GM21381 (cell line): ENCODE measurements around the gene RFTN1.
"Not testable (repeated sequence)": the region's sequence is repeated elsewhere in the genome, so short reads cannot be mapped to it uniquely, and the experiment has no call there.

Experiments used
- ATAC-seq: cut with Tn5 transposase; IDR thresholded peaks from one replicate; pipeline ENCODE4 v1.9.1; 2021; ENCODE audit warnings: mild to moderate bottlenecking, moderate library complexity; ENCODE audit not compliant: unreplicated experiment

RFTN1 gene

DNA sequence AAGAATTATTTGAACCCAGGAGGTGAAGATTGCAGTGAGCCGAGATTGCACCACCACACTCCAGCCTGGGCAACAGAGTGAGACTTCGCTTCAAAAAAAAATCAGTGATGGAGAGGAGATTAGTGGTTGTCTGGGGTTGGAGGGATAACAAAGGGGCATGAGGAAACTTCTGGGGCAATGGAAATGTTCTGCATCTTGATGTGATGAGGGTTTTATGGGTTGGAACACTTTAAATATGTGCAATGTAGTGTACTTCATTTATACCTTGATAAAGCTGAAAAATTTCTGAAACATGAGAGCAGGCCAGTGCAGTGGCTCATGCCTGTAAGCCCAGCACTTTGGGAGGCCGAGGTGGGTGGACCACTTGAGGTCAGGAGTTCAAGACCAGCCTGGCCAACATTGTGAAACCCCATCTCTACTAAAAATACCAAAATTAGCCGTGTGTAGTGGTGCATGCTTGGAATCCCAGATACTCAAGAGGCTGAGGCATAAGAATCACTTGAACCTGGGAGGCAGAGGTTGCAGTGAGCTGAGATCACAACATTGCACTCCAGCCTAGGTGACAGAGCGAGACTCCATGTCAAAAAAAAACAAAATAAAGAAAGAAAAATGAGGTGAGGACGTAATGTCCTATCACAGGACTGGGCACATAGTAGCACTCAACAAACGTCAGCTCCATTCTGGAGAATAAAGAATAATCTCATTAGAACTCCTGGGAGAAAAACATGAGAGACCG, 24.0 kb downstream of the RFTN1 start:
- ATAC-seq = not testable (repeated sequence)

DNA sequence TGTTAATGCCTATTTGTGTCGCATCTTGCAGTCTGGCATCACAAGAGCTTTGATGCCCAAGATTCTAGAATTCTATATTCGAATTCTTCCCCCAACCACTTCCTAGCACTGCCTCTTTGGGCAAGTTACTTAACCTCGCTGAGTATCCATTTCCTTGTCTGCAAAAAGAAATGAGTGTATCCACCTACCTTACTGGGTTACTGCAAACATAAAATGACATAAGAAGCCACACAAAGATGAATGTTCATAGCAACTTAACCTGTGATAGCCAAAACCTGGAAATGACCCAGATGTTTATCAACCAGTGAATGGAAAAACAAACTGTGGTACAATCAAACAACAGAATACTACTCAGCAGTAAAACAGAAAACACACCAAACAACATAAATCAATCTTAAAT, 24.9 kb downstream of the RFTN1 start:
- no peak for ATAC-seq

DNA sequence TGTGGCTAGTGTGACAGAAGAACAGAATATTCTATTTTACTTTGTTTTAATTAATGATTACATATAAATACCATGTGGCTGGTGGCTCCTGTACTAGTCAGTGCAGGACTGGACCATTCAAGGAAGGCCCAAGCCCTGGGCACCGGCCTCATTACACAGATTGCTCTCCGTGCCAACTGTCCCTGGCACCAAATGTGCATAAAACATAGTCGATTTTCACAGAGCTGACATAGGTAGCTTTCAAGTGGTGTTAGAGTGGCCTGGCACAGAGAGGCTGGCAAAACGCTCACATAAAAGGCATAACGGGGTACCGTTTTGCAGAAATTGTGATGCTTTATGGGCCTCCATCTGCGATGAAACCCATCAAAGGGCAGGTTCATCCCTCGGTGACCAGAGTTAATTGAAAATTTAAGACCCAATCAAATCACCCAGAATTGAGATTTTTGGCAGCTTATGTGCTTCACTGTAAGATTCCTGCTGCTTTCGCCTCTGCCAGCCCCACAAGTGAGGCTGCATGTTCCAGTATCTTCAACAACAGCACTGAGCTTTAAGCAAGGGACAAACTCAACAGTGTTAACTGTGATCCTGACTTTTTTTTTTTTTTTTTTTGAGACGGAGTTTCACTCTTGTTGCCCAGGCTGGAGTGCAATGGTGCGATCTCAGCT, 25.9 kb downstream of the RFTN1 start:
- no peak for ATAC-seq

DNA sequence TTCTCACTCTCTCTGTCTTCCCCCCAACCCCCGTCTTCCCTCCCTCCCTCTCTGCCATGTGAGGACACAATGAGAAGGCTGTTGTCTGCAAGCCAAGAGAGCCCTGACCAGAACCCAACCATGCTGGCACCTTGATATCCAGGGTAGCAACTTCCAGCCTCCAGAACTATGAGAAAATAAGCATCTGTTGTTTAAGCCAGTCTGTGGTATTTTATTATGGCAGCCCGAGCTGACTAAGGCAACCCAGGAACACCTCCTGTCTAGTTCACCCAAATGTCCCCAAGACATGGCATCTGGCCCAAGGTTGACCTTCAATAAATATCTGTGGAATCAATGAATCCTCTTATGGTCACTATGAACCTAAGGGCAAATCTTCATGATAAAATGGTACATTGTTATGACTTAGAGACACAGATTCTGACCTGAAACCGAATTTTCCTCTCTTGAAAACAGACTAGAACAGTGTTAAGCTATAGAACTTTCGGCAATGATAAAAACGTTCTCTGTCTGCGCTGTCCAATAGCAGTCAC, 26.5 kb downstream of the RFTN1 start:
- ATAC-seq = no peak

DNA sequence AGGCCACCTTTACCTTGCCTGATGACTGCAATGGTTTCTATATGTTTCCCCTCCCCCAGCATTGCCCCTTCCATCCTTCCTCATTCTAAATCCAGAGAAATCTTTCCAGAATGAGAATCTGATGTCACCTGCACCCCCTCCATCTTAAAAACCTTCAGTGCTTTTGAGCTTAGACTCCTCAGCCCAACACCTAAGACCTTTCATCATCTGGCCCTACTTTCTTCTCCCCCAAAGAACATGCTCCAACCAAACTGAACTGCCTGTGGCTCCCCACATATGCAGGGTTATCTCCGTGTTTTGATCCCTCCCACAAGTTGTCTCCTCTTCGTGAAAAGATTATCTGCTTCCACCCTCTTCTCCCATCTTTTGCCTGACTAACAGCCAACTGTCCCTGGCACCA, 27.3 kb downstream of the RFTN1 start:
- ATAC-seq = no peak

DNA sequence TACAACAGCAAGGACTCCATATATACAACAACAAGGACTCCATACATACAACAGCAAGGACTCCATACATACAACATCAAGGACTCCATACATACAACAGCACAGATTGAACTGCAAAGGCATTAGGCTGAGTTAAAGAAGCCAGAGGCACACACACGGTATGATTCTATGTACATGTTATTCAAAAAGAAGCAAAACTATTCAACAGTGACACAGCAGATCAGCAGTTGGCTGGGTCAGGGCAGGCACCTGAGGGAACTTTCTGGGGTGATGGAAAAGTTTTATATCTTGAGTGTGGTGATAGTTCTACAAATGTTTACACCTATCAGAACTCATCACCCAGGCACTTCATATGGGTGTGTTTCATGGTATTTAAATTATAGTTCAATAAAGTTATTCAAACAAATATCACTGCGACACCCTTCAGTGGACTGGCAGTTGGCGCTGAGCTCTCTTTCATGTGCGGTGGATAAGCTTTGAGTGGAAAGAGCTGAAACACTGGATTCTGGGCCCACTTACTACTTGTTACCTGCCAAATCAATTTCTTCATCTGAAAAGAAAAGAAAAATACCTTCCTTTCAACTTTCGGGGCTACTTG, 28.0 kb downstream of the RFTN1 start:
- no peak for ATAC-seq

DNA sequence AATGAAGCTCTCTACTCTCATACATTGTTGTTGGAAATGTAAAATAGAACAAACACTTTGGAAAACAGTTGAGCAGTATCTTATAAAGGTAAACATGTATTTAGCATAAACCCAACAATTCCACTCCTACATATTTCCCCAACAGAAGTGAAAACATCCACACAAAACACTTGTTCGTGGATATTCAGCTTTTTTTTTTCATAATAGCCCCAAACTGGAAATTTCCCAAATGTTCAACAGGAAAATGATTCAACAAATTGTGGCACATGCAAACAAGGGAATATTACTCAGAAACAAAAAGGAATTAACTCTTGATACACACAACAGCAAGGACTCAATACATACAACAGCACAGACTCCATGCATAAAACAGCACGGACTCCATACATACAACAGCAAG, 28.5 kb downstream of the RFTN1 start:
- no peak for ATAC-seq

DNA sequence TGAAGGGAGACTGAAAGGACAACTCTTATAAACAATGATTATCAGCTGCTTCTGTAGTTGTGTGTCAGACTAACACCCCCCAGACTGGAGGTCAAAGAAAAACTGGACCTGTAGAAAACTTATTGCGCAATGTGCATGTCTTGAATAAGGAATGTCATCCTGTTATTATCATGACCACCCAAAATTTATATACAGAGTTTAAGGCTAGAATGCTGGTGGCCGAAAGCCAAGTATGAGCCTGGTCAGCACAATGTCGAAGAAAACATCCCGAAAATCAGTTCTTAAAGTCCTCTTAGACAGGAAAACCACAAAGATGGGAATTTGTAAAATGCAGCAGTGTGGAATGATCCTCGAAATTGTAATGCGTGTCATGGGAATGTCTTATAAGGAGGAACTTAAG, 29.3 kb downstream of the RFTN1 start:
- no peak for ATAC-seq

DNA sequence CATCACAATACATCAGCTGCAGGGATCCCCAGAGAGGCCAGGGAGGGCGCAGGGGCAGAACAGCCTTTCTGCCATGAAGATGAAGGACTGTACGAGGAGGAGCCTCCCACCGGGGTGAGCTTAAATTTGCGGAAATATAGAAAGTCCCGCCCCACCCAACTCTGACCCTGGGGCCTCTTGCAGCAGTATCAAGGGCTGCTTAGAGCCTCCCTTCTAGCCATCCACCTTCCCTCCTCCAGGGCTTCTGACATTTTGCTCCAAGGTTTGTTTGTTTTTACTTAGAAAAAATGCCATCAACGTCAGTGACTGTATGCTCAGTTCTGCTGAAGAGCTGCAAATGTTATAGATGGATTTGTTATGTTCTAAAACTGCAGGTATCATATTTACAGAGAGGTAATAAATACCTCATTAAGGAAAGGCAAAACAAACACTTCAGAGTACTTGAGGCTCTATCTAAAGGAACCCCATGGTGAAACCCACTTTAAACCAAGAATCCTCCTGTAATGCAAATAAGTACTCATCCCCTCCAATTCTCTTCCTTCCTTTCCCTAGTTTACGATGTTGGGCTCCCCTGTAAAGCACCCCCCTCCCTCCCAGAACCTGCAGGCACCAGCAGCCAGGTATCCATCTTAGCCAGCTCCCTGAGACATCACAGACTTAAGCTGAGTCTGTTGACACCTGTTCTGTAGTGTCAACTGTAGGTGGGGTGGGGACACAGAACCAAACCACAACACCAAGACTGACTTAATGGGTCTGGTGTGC, 30.5 kb downstream of the RFTN1 start:
- ATAC-seq = peak; percentile 53

DNA sequence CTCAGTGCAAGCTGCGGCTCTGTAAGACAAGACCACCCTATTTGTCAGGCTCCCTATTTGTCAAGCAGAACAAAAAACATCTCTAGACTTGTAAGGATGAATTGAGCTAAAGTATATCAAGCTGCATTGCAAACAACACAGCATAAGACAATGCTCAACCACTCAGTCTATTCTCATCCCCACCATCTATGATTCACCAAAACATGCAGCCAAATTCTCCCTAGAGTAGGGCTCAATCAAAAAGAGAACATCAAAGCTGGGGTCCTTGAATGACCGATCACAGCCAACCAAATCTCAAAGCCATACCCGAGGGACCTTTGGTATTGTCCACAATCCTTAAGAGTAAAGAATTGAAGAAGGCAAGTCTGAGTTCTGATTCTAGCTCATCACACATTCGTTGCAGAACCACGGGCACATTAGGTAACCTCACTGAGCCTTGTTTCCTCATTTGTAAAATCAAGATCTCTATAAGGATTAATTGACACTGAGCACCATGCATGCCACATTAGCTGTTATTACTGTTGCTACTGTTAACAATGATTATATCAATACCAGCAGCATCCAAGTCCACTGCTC, 31.2 kb downstream of the RFTN1 start:
- peak; percentile 24 for ATAC-seq

DNA sequence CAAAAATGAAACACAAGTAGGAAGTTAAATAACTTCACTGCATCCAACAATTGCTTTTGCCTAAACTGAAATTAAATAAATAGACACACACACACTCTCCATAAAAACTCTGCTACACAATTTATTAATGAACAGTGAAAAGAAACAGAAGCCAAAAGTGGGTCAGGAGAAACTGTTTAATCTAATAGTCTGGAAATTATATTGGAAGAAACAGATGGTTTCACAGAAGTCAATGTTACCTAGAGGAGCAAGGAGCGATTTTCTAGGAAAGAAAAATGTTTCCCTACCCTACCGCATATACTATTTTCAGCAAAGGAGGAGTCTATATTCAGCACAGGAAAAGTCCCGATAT, 32.0 kb downstream of the RFTN1 start:
- ATAC-seq = no peak

DNA sequence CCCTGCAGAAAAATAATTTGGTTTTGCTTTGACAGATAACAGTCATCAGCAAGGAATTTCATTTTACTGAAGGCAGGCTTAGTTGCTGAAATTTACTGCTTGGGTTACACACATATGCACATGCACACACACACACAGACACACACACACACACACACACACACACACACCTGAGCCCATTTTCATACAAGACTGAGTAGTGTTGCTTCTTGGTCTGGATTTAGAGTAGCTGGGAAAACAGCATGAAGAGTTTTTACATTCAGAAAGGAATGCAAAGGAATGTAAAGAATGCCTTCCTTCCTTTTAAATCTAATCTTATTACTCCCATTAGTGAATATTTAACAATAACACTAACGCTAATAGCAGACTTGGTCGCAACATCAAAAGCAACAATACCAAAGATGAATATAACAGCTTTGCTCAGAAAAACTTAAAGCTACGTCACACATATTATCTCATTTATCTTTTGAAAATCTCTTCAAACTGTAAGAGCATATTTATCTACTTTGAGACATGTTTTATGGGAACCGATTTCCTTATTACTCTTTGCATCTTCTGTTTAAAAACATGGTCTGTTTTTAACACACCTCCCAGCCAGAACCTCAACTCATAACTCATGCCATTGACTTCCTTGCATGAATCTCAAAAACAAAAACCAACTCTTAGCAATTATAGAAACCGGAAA, 32.5 kb downstream of the RFTN1 start:
- peak; percentile 34 for ATAC-seq

DNA sequence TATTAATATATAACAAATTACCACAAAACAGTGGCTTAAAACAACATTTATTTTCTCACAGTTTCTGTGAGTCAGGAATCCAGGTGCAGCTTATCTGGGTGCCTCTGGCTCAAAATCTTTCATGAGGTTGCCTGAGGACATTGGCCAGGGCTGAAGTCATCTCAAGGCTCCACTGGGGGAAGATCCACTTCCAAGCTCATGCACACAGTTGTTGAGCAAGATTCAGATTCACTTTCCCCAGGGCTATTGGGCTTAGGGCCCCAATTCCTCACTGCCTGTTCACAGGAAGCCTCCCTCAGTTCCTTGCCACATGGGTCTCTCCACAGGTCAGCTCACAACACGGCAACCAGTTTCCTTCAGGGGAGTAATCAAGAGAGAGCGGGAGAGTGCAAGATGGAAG, 35.0 kb downstream of the RFTN1 start:
- ATAC-seq = no peak

DNA sequence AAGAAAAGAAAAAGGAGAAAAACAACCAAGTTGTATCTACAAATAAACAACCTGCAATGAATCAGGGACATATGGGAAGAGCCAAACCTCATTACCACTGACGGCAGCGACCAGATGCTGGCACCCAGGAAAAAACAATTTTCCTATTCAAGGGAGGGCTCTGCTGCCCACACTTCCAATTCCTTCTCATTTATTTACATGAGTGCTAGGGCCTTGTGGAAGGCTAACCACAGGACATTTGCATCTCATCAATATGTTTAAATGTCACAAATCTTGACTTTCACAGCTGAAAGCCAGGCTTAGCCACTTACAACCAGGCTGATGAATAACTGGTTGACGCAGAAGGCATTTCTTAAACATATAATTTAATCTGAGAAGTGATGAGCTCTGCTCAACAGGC, 36.0 kb downstream of the RFTN1 start:
- ATAC-seq = no peak

DNA sequence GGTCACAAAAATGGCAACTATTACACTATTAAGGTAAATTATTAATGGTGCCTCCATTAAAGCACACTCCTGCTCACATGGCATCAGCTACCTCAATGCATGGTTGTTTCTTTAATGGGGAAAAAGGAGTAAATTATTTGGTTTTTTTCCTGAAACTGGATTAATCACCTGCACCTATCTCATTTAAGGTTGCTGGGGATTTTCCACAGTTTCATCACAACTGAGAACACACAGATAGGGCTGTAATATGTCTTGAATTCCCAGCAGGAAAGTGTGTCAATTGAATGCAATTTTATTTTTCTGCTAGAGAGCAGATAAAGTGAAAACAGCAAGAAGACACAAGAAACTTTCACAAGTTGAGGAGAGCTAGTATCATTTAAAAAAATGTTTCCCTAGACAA, 36.4 kb downstream of the RFTN1 start:
- ATAC-seq = peak; percentile 7

DNA sequence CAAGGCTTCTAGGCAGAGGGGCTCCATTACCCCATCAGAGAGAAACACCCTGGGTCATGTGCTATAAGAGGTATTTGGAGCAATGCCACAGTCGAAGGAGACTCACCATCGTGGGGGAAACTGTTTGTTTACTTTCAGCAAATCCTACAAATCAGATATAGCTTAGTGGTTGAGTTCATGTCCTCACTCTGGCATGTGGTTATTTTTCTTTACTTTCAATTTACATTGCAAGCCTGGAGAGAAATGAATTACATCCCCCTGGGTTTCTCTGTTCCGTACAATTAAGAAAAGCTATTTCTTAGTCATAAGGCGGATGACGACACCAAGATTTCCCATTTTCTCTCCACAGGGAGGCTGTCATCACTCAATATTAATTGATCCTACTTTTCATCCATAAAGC, 36.9 kb downstream of the RFTN1 start:
- peak; percentile 63 for ATAC-seq

DNA sequence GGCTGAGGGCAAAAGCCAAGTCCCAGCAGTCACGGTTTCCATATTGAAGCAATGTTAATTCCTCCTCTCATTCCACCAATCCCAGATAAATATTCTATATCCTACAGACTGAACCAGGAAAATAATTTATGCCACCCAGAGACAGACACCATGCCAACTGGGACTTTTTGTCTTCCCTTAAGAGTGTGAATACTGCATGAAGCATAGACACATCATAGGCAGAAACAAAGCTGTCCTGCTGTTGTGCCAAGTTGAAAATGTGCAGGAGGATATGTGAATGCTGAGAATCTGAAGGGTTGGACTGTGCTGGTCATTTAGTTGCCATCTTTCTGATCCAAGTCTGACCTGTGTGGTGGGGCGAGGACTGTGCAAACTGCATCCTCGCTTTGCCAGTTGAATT, 37.7 kb downstream of the RFTN1 start:
- no peak for ATAC-seq

DNA sequence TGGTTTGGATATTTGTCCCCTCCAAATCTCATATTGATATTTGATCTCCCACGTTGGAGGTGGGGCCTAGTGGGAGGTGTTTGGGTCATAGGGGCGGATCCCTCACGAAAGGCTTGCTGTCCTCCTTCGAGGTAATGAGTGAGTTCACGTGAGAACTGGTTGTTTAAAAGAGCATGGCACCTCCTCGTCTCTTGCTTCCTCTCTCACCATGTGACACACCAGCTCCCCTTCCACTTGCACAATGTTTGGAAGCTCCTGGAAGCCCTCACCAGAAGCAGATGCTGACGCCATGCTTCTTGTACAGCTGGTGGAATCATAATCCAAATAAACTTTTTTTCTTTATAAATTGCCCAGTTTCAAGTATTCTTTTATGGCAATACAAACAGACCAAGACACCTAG, 38.6 kb downstream of the RFTN1 start:
- no peak for ATAC-seq

DNA sequence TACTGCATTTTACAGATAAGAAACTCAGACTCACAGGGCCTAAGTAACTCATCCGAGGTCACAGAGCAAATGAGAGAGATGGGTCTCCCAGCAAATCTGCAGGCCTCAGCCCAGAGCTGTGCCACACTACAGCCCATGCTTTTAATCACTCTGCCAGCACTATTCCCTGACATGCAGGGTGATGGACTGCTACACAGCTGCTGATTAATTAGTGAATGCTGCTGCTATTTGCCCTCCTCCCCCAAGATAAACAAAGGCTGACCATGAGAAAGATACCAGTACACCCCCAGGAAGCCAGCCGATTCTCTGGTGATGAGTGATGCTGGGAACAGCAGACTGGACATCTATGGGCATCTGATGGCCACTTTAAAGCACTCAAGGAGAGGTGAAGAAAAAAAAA, 39.3 kb downstream of the RFTN1 start:
- no peak for ATAC-seq

DNA sequence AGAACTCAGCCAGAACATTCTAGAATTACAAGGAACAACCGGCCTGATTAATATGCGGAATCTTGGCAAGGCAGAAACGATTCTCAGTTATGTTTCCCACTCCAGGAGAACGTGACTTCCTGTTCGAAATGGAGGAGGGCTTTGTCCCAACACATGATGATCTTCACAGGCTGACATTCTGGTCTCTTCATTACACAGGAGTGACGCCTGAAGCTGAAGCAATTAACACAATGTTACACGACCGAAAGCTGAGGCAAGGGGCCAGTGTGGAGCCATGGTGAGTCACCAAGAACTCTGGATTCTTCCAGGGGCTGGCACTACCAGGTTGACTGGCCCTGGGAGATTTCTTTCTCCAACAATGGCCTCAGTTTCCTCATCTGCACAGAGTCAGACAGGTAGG, 40.9 kb downstream of the RFTN1 start:
- no peak for ATAC-seq

DNA sequence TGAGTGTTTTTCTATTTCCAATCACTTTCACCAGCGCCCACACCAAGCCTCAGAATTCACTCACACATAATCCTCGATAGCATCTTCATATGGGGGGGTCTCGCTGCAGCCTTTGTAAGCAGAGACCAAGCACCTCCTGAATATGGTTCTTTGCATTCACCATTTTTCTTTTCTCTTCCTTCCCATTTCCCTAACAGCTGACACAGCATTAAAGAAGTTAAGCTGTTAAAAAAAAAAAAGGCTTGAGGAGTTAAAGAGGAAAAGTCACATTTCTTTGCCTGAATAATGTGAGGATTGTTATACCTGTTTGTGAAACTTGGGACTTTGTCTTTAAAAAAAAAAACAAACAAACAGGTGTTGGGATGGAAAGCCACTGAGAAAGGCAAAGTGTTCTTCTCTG, 41.6 kb downstream of the RFTN1 start:
- no peak for ATAC-seq
